GM19023 (cell line): ENCODE measurements around the gene PMFBP1.
"Not testable (repeated sequence)": the region's sequence is repeated elsewhere in the genome, so short reads cannot be mapped to it uniquely, and the experiment has no call there.

ENCODE experiments used
- ATAC-seq: cut with Tn5 transposase; IDR thresholded peaks from one replicate; pipeline ENCODE4 v1.9.1; 2021; ENCODE audit warnings: mild to moderate bottlenecking, moderate library complexity; ENCODE audit not compliant: unreplicated experiment

PMFBP1 gene

GRCh38 chr16:72108353-72109102 lies 63.4 kb downstream of the PMFBP1 start:
- ATAC-seq: no peak

DNA sequence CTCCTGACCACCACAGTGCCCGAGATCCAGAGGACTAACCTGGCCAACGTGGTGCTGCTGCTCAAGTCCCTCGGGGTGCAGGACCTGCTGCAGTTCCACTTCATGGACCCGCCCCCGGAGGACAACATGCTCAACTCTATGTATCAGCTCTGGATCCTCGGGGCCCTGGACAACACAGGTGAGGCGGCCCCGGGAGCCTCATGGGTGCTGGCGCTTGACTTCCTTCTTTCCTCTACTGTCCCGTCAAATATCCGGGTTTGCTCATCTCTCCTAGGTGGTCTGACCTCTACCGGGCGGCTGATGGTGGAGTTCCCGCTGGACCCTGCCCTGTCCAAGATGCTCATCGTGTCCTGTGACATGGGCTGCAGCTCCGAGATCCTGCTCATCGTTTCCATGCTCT lies 64.6 kb downstream of the PMFBP1 start:
- ATAC-seq: no peak

DNA sequence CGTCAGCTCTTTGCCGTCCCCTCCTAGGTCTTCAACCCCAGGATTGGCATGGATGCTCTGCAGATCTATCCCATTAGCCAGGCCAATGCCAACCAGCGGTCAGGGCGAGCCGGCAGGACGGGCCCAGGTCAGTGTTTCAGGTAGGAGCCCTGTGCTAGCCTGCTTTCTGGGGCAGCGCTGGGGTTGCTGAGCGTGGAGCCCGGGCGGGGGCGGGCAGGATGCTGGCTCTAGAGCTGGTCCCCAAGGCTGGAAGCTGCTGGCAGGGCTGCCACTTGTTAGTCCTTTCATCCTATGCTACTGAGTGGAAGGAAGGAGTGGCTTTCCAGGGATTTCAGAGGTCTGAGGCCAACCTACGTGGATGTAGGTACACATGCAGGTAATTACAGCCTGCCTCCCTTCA lies 66.0 kb downstream of the PMFBP1 start:
- ATAC-seq: no peak

- no peak for ATAC-seq
Measured at GRCh38 chr16:72104905-72105304, 67.0 kb downstream of the PMFBP1 start.

DNA sequence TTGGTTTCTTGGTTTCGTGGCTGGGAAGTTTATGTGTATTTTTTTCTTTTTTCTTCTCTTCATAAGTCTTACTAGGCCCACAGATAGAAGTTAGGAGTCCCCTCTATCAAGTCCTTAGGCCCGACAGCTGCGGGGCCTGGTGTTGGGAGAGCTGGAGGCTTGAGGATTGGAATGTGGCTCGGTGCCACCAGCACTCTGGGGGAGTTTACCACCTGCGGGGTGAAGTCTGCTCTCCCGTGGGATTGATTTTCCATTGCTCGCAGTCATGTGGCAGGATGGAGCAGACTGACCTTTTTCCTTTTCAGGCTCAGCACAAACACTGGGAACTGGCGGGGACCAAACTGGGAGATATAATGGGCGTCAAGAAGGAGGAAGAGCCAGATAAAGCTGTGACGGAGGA lies 70.8 kb downstream of the PMFBP1 start:
- ATAC-seq: no peak

- ATAC-seq: peak; percentile 70
Measured at GRCh38 chr16:72099377-72099818, 72.6 kb downstream of the PMFBP1 start.

DNA sequence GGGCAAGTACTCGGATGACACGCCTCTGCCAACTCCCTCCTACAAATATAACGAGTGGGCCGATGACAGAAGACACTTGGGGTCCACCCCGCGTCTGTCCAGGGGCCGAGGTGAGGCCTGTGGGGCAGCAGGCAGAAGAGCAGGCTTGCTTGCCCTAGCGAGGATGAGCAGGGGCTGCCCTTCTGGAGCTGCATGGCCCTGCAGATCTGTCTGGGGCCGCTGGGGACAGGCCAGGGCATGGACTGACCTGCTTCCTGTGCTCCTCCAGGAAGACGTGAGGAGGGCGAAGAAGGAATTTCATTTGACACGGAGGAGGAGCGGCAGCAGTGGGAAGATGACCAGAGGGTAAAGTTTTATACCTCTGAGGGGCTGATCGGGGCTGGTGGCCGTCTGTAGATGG lies 73.0 kb downstream of the PMFBP1 start:
- no peak for ATAC-seq

DNA sequence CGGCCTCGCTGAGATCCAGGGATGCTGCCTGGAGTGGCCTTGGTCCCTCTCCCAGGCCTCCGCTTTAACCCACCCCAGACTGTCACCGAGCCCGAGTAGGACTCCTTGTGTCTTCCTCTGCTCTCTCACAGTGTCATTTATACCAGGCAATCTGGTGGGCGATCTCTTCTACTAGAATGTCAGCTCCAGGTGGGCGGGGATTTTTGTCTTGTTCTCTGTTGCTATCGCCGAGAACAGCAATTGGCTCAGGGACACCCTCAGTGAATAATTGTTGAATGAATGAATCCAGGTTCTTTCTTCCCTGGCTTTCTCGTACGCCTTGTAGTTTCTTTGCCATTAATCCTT lies 77.7 kb downstream of the PMFBP1 start:
- ATAC-seq: no peak

DNA sequence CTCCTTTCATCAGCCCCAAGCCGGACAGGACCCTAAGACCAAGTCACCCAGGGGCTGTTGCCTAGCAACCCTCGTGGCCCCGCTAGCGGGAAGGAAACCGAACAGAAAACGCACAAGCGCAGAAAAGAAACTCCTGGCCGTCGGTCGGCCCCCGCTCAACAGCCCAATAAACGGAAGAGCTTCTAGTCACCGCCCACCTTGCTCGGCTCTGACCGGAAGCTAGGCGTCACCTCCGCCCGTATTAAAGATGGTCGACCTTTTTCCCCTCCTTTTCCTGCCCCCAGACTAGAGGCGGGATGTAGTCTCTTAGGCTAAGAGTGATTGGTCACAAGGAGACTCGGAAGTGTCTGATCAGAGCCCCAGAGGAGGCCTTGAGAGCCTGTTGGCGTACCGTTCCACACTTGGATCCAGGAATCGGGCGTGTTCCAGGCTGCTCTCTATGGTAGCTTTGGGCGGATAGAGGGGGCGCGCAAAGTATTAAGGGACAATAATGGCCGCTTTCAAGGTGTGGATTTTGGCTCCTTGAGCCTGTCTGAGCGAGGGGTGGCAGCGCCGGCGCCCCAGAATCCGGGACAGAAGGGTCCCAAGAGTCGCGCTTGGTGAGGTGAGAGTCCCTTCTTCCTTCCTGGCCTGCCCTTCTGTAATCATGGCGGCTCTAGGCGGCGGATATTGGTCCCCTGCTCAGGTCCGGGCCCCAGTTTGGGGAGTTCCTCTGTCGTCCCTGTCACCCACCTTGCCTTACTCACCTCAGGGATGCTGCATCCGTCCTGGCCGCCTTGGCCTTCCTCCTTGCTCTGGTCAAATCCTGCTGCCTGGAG lies 78.3 kb downstream of the PMFBP1 start, which contains the start of the genes DHX38 and TXNL4B:
Gene DHX38, plus strand, starts transcription at position 400 of the 818 bp plus-strand sequence. CDS start 2,311 bp downstream, outside the sequence.
Gene TXNL4B, minus strand, starts transcription at position 173 of the 818 bp plus-strand sequence. CDS start 2,871 bp downstream, outside the sequence.
- ATAC-seq: peak; percentile 98

GRCh38 chr16:72092832-72093447 lies 79.0 kb downstream of the PMFBP1 start:
- ATAC-seq: no peak

- no peak for ATAC-seq
Measured at GRCh38 chr16:72091217-72091616, 80.7 kb downstream of the PMFBP1 start.

GRCh38 chr16:72085002-72085401 lies 87.0 kb downstream of the PMFBP1 start:
- no peak for ATAC-seq

DNA sequence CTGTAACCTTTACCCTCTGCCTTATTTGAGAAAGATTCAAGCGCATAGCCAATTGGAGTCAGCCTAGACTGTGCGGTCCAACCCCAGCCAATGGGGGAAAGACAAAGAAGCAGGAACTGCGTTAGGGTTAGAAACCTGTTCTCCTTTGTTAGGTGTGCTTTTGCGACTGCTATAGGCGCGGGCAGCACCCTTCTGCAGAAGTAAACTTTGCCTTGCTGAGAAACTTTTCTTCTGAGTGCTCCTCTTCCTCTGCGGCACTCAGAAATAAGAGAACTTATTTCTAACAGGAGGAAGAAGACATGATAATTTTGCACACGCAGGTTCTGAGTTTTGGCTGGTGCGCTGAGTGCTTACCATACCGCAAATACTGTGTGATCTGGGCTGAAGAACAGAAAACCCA lies 87.5 kb downstream of the PMFBP1 start:
- ATAC-seq: no peak

DNA sequence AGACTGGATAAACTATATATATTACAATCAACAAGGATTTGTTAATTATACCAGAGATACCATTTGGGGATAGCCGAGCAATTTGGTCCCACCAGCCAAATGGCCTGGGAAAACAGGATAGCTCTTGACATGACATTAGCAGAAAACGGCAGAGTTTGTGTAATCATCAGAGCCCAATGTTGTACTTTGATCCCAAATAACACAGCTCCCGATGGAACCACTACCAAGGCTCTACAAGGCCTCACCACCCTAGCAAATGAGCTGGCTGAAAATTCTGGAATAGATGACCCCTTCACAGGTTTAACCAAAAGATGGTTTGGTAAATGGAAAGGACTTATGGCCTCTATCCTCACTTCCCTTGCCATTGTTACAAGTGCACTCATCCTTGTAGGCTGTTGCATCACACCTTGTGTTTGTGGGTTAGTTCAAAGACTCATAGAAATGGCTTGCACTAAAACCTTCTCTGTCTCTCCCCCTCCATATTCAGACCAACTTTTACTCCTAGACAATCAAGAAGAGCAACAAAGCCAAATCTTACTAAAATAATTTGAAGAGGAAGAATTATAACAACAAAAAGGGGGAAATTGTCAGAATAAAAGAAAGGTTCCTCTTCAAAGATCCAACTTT lies 88.1 kb downstream of the PMFBP1 start:
- no peak for ATAC-seq

DNA sequence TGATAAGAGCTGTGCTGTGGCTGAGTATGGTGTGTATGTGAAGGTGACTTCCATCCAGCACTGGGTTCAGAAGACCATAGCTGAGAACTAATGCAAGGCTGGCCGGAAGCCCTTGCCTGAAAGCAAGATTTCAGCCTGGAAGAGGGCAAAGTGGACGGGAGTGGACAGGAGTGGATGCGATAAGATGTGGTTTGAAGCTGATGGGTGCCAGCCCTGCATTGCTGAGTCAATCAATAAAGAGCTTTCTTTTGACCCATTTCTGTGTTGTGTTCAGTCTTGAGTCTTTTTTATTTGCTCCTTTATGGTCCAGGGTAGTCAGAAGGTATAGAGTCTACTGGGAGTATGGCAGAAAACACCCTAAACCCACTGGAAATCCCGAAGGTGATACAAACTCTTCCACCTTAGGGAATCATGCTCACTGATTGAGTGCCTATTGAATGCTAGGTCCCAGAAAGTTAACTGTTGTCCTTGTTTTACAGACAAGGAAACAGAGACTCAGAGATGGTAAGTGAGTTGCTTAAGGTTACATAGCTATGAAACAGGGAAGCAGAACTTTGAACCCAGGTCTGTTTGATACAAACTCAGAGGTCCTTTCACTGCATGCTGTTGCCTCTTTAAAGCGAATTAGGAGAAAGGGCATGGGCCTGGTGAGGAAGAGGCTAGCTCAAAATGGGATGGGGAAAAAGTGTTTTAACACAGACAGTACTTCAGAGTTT lies 94.8 kb downstream of the PMFBP1 start:
- not testable (repeated sequence) for ATAC-seq

DNA sequence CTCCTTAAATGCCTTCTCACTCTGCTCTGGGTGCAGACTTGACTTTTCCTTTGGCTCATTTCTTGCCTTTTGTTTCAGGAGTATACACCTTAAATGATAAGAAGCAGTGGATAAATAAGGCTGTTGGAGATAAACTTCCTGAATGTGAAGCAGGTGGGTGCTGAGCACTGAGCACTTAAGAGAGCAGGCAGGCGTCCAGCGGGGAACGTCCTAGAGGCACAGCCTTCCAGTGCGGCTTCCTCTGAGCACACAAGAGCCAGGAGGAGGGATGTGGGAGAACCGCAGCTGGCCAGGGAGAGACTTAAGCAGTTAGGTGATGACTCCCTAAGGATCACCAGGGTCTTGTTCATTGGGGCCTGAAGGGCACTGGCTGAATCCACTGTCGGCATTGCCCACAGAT lies 96.9 kb downstream of the PMFBP1 start:
- not testable (repeated sequence) for ATAC-seq

DNA sequence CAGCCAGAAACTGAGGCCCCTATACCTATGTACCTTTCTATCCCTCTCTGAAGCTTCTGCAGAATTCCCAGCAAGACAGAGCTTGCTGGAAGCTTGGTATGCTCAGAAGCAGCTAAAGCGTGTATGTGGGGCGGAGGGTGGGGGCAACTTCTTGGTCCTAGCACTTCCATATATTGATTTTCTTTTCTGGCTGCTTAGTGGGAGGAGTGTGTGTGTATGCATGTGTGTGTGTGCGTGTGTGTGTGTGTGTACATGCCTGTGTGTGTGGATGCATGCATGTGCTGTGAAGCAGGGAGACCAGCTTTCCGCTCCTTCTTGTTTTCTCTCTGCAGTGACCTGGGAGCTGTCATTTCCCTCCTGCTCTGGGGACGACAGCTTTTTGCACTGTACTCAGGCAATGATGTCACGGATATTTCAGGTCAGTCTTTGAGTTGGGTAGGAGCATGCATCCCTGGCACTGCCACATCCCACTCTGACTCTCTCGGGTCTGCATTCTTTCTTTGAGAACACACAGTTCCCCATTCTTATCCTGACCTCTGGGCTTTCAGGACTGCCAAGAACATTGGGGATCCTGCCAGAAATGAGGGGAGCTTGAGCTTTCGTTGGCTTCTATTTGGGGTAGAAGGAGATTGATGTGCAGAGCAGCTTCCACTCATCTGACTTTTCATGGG lies 98.3 kb downstream of the PMFBP1 start:
- no peak for ATAC-seq

DNA sequence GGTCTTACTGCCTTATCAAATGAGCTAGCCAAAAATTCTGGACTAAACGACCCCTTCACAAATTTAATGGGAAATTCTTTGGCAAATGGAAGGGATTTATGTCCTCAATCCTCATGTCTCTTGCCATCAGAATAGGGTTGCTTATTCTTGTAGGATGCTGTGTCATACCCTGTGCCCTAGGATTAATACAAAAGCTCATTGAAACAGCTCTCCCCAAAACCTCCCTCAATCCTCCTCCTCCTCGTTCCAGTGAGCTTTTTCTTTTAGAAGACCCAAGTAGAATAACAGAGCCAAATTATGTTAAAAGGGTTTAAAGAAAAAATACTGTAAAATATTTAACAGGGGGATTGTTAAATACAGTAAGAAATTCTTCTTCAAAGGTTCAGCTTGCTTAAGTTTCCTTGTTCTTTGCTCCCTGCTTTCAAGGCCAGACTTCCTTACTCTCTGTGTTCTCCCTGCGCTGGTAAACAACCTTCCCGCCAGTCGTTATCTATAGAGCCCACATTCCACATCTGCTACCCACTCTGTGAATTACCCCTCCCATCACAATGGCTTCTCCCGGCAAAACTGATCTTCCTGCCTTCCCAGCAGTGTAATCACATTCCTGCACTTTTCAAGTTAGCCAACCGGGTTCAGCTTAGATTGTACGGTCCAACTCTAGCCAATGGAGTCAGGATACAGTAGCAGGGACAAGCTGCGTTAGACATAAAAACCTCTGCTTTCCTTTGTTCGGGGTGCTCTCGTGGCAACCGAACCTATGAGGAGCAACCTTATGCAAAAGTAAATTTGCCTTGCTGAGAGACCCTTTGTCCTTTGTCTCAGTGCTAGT lies 99.2 kb downstream of the PMFBP1 start:
- no peak for ATAC-seq
